ENCODE data around the gene HMHB1.

The HMHB1 gene

GRCh38 chr5:143812085-143812705 is at the start of gene HMHB1:
TSS of gene HMHB1 (plus strand) at chr5:143812161.
- no peak for DNase-seq

DNA sequence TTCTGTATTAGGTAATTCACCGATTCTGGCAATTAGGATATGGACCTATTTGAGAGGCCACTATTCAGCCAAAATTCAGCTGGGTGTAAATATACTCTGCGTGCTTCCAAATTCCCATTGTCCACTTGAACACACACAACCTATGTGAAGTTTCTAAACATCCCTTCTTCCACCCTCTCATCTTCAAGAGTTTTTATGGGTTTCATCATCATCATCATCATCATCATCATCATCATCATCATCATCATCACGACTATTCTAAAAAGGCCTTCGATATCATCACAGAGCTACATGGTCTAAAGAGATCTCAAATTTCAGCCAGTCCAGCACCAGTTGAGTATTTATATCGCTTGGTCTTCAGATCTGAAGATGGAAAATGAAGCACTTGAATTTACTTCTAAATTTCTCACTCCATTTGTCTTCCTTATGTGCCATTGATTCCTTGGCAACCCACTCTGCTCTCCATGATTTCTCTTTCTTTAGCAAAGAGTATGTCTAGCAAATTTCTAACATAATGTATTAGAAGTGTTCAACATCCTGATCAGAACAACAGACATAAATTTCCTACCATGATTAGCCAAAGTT is 49.2 kb upstream of the HMHB1 start:
- DNase-seq = no peak

DNA sequence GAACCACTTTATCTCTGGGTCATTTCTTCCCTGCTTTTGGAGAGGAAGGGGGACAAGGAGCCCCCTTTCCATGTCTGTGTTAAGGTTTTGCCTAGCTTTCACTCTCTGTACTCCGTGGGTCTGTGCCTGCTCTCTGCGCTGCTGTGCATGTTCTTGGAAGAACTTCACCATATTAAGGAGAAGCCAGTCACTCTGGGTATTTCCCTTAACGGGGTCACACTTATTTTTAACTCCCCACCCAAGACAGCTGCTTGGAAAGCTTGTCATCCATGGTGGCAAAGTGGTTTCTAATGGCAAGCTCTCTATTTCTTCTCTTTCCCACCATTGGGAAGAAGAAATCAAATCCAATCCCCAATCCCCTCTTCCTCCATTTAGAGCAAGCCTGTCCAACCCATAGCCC is 44.8 kb upstream of the HMHB1 start:
- no peak for DNase-seq

DNA sequence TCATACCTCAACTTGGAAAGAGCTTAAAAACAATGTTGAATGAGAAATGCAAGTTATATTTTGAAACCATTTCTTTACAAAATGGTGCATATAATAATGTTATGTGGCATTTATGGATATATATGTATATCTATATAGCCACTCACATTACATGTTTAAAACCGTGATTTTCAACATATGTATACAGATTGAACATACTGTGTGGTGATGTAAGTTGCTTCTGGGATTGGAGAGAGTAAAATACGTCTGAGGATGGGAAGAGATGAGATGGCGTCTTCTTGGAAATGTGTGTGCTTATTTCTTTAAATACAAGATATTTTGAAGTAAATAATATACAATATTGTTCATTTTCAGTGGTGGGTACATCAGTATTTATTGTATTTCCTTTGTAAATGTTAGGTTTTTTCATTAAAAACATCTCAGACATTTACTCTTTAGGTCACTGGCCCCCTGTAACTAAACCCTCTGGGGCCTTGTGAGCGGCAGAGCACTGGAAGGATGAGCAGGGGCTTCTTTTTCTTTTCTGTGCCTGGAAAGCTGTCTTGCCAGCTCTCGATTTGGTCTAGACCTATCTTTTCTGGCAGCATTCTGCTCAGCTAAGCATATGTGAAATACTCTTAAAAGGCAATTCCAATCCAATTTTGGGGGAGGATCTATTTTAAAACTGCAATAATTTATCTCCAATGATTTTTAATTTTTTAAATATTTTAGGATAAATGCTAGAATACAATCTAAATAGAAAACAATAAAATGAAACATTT is 42.8 kb upstream of the HMHB1 start:
- DNase-seq = no peak

DNA sequence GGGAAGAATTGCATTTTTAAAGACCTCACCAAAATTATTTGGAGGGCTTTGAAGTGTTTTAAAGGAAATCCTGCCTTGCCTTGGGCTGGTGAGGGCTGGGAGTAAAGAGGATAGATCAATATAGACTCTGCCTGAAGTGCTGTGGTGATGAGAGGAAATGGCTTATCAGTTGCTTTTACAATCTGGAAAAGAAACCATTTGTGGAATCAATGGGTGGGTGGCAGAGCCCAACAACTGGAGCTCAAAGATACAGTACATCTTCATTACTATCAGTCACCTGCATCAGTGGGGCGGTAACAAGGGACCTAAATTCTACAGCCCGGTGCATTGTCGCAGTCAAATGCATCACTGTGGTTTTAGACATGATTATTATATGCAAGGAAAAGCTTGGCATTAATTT is 41.5 kb upstream of the HMHB1 start:
- no peak for DNase-seq

DNA sequence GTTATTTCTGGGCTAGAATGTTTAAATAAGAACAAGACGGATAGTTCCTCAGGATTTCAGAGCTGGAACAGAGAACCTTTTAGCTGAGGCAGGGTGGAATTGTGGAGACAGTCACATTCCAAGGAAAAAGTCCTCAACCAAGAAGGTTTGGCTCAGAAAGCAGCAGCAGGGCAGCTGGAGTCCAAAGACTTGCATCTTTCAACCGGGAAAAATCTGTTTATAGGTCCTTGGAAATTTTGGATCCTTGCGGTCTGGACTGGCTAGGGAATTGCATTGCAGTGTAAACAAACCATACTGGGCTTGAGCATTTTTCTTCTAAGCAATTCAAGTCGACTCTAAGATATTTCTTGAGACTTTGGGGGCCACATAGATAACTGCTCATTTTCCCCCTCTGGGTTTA is 40.8 kb upstream of the HMHB1 start:
- no peak for DNase-seq

DNA sequence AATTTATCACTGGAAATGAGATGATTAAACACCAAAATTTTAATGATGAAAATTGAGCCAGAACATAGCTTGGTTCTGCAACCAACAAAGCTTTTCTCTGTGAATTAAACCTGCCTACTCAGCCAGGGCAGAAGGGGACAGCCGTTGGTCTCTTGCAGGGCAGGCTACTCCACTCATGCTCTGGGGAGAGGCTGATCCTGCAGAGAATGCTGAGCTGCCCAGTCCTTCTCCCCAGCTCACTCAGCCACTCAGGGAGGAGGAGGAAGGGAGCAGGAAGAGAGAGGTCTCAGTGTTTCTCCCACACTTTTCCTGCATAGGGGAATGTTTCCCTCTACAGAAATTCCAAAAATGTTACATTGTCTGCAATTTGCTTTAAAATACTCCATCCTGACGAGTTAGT is 40.4 kb upstream of the HMHB1 start:
- no peak for DNase-seq

GRCh38 chr5:143772621-143773020 is 39.3 kb upstream of the HMHB1 start:
- no peak for DNase-seq

GRCh38 chr5:143775258-143775657 is 36.7 kb upstream of the HMHB1 start:
- DNase-seq = no peak

- DNase-seq = no peak
These were observed 35.0 kb upstream of the HMHB1 start for GRCh38 chr5:143776951-143777350.

GRCh38 chr5:143779506-143779905 is 32.5 kb upstream of the HMHB1 start:
- no peak for DNase-seq

- DNase-seq = no peak
These were observed 29.9 kb upstream of the HMHB1 start for GRCh38 chr5:143781993-143782520.

- DNase-seq = no peak
These were observed 29.2 kb upstream of the HMHB1 start for GRCh38 chr5:143782588-143783386.

DNA sequence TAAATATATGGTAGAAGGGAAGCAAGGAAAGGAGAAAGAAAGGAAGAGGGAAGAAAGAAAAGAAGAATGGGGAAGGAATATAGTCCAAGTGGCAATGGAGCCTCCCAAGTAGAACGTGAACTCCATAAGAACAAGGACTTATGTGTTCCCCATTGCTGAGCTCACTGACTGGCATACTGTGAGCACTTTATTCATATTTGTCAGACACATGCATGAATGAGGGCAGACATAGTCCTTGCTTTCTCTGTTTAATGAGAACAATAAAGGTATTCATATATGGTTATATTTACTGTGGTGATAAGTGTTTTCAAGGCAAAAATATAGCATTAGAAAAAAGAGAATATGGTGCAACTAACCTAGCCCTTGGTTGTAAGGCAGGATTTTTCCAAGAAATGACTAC is 23.6 kb upstream of the HMHB1 start:
- DNase-seq = no peak

GRCh38 chr5:143790457-143791112 is 21.4 kb upstream of the HMHB1 start:
- DNase-seq = no peak

DNA sequence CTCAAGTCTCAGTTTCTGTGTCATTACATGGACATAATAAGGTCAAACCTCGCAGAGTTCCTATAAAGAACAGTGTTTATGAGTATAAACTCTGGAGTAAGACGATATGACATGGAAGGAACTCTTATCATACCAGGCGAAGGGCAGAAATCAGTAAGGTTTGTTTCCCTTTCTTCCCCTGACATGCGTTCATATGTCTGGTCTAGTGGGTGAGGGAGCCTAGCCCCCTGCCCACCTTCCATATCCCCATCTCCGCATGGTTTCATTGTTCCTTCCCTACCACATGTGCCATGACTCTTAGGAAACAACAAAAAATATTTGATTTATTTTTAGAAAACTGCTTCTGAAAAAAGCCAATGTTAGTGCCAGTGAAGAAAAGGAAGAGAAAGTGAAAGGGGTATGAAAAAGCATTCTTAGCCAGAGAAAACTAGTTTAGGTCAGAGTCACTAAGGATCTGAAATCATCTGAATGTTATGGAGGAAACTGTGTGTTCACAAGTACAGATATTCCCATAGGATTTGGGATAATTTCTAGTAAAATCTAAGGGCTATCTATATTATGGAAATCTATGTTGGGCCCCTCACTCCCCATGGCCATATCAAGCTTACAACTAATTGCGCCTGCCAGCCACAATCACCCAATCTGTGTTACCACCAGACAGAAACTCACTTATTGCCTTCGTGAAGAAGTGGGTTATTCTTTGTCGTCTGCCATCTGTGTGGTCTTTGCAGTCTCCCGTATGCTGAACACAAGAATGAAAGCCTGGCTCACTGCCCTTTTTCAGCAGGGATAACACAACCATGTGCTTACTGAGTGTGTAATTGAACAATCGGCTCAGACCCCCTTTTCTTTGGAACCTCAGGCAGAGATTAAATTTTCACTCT is 19.9 kb upstream of the HMHB1 start:
- DNase-seq = no peak

DNA sequence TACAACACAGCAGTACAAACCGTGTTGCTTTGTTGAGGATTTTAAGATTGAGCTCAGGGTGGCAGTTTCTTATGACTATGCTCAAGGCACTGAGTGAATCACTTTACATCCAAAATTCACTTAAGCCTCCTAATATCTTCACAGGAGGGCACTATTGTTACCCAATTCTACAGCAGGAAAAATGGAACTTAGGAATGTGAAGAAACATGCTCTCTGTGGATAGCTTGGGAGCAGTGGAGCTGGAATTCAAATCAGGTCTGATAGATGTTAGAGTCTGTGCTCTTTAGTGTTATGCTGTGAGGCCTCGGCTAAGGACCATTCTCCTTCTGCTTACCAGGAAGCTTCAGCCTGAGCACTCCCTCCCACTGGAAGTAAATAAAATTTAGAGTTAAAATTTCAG is 18.7 kb upstream of the HMHB1 start:
- DNase-seq = no peak

DNA sequence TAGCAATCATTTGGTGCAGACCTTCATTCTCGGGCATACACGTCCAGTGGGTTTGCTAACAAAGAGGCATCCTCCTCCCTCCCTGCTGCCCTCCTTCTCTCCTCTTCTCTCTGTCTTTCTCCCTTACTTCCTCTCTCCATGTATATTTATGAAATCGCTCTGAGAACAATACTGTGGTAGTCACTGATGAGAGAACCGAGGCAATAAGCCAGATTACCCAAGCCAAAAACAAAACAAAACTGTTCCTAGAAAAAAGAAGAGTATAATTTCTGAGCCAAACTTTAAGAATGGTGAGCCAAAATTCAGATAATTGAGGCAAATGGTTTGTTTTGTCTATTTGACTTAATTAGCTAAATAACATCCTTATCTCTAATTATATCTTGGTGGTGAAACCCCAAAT is 15.8 kb upstream of the HMHB1 start:
- no peak for DNase-seq

DNA sequence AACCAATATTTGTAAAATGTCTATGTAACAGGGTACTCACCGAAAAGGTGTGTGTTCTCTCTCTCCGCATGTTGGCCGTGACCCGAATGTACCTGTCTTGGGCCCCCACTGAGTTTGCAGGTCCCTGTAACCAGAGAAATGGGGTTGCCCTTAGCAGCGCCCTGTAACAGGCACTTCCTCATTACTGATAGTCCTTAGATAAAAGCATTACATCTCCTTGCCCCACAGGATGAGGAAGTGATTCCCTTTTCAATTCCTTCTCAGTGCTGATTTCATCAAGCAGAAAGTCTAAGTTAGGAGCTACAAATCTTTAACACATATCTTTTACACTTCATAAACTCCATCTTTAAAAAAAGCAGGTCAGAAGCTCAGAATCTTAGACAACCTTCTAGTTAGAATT is 15.2 kb upstream of the HMHB1 start:
- DNase-seq = no peak

GRCh38 chr5:143800715-143801114 is 11.2 kb upstream of the HMHB1 start:
- DNase-seq = no peak

DNA sequence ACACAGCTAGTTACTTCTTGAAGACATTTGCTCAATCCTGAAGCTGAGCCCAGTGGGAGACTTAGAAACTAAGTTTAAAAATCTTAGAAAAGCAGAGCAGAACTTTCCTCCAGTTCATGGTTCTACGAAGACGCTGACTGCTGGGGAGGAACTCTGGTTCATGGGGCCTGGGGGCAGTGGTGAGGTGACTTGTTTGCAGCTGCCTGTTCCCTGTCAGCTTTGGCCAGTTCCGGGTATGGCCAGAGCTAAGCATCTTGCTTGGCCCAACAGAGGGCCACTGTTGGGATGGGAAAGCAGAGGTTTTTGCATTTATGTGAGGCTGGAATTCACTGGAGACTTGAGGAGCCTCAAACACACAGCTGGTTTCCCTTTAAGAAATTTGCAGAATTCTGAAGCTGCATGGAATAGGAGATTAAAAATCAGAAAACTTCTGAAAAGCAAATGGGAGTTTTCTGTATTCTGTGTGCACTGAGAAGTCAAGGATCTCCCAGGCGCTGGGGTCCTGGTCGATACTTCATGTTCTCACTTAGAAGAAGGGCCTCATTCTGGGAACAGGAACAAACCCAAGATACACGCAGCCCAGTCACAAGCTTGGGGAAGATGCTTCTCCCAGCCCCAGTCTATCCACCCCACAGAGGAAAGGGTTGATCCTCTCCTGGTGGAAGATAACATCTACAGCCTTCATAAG is 10.6 kb upstream of the HMHB1 start:
- no peak for DNase-seq

Measured in SW 1271 (cell line).